Amniotic stem cell (primary cell): ENCODE measurements around the gene PAEP.
"Not testable (repeated sequence)": the region's sequence is repeated elsewhere in the genome, so short reads cannot be mapped to it uniquely, and the experiment has no call there.

Experiments
- DNase-seq: peaks from one replicate; lab custom pipeline; 2025; lab: John Stamatoyannopoulos, UW

Gene PAEP

DNA sequence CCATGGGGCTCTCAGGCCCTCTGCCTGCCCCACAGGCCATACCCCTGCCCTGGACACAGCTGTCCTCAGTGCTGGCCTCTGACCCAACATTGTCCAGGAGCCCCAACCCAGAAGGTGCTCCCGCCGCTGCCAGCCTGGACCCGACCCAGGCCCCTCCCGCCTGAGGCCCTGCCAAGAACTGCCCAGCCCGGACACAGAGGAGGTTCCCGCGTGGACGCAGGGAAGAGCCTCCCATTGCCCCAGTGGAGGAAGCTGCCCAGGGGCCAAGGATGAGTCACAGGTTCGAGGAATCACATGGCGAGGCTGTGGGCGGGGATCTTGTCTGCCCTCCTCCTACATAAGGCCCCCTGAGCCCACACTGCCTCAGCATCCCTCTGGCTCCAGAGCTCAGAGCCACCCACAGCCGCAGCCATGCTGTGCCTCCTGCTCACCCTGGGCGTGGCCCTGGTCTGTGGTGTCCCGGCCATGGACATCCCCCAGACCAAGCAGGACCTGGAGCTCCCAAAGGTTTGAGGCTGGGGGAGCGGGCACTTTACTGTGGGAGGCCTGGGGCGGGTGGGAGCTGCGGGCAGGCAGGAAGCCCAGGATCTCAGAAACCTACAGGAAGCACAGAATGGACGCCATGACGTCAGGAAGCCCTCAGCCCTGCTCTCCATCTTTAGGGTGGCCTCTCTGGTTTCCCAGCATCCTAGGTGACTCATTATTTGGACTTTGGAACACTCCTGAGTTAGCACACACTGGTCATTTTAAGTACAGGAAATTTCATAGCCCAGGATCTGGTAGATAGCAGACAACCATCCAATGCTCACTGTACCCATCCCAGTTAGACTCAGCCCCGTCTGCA lies at the start of gene PAEP:
Gene PAEP (plus strand): TSS at position 366 of the 844 bp plus-strand sequence.
- DNase-seq, result no peak

DNA sequence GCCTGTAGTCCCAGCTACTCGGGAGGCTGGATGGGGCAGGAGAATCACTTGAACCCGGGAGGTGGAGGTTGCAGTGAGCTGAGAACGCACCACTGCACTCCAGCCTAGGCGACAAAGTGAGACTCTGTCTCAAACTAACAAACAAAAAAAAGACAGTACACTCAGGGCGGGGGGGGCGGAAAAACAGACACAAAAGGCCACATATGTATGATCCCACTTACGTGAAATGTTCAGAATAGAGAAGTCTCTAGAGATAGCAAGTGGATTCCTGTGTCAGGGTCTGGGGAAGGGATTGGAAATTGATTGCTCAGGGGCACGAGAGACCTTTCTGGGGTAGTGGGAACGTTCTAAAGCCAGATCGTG lies 49.3 kb upstream of the PAEP start:
- no peak for DNase-seq

DNA sequence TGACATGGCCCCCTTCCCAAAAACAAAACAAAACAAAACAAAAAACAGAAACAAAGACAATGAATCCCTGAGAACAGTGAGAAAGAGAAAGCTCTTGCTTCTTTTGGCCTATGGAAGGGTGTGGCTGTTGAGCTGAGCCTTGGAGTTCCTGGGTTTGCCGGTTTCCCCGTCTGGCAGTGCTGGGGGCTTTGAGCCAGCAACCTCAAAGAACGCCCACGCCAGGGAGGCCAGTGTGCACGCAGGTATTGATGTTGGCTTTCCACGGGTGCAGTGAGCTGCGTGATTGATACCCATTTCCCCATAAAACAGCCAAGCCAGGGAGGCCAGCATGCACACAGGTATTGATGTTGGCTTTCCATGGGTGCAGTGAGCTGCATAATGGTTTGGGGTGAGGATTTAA lies 48.7 kb upstream of the PAEP start:
- DNase-seq, result no peak

DNA sequence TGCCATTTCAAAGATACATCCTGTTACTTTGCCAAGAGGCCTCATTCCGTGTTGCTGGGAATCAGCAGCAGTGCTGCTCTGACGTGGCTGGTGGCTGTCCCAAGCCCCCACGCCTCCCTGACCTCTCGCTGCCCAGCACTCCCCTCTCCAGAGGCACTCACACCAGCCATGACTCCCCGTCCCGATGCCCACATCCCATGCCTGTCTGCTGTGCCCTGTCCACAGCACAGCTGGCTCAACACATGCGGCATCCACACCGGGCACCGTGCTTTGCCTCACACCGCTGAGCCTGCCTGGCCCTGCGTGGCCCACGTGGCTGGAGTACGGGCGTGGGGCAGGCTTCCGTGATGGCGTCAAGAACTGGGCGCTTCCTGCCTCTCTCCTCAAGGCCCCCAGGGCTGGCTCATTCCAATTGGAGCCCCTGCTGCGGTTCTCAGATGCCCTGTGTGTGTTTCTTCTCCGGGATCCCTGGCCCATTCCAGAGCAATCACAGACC lies 48.2 kb upstream of the PAEP start:
- no peak for DNase-seq

DNA sequence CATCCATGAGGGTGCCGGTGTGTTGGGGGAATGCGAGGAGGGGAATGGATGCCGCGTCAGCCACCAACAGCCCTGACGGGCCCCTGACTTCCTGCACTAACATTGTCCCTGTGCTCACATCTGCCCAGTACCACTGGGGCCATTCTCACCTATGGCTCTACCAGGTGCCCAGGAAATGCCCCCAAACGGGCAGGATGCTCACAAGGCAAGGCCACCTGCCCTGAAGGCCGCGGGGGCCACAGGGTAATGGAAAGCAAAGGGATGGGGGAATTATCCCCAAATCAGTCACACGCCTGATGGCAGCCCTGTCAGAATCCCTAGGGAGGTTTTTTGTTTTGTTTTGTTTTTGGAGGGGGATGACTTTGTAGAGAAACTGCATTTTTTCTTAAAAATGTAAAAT lies 47.6 kb upstream of the PAEP start:
- not testable (repeated sequence) for DNase-seq

DNA sequence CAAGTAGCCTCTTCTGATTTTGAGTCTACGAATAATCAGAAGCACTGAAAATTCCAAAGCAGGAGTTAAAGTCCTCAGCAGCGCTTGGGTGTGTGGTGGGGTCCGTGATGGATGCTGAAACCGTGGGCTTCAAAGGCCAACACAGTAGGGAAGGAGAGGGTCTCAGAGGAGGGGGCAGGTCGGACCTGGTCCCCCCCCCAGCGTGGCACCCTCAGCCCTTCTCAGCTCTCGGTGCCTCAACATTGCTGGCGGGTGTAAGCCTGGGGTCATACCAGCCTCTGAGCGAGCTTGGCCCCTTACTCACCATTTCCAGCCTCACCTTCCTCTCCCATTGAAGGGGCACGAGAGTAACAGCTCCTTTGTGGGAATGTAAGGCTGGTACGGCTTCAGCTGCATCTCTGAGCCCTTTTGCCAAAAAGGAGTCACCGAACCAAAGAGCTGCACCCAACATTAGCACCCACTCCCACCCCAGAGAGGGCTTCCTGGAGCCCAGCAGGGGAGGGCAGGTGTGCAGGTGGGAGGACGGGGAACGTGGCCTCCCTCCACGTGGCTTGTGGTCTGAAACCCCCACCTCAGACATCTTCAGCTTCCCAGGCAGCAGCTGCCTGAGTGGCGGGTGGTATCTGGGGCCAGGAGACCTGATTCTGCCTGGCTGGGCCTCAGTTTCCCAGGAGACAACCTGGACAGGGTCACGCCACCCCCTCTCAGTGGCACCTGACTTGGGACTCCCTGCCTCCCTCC lies 47.0 kb upstream of the PAEP start:
- no peak for DNase-seq

DNA sequence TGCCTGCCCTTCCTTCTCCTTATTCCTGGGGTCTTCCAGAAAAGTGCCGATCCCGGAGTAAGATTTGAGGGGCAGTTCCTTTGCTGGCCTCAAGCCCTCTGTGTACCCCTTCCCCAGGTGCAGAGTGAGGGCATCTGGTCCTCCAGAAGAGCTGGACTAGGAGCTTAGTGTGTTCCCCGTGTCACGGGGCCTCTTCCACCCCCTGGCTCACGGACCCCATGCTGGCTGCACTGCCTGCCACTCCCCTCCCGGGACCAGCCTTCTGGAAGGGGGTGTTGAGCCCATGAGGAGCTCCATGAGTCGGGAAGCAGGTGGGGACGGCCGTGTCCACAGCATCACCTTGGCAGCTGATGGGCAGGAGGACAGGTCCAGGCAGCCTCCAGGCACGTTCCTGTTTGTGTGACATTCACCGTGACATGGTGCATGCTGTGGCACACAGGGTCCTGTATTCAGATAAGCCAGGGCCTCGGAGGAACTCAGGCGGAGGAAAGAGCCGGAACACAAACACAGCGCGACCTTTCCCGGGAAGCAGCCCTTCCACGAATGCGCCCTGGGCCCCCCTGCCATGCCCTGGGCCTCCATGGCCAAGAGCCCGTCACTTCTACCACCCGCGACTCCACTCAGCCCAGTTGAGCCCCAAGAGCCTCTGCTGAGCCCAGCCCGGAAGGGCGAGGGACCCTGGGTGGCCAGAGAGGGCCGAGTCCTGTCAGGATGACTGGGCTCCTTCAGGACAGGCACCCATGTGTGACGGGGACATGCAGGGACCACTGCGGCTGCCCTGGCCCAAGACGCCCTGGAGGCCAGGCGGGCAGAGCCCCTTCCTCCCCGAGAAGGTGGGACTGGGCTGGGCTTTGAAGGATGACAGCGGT lies 46.2 kb upstream of the PAEP start:
- DNase-seq, result no peak

DNA sequence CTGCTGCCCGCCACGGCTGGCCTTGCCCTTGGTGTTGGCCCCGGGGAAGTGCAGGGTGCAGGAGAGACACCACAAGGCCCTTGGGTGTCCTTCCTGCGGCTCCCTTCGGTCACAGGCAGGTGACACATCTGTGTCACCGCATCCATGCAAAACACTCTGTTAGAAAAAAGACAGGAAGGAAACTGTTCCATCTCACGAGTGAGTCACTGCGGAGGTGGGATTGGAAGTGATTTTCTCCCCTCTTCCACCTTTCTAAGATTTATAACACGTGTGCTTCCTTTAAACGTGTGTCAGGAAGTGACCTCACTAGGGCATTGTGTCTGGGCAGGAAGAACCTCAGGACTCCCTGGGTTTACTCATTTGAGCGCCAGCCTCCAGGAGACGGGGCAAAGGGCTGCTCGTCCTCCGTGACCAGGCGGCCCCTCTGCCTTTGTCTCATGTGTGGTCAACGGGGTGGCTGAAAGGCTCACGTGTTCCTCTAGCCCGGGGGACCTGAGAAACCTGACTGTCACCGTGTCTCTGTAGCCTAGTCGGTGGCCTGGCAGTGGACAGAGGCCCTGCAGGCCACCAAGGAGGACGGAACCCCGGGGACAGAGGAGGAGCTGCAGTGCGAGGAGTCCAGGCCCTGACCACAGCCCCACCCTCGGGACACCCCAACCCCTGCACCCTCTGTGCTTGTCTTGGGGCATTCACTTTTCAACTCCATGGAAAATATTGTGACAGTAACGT lies 45.3 kb upstream of the PAEP start:
- DNase-seq, result no peak

DNA sequence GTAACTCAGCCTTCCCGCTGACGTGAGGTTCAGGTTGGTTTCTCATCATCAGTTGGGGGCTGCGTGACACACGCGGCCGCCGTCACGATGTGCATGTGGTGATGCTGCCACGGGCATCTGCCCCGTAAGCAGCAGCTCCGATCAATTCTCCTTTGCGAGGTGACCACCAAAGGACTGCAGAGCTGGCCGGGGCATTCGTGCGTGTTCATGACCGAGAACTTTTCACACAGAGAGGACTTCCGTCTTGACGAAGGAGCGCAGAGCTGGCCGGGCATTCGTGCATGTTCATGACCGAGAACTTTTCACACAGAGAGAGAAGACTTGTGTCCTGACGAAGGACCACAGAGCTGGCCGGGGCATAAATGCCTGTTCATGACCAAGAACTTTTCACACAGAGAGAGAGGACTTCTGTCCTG lies 44.1 kb upstream of the PAEP start:
- no peak for DNase-seq

DNA sequence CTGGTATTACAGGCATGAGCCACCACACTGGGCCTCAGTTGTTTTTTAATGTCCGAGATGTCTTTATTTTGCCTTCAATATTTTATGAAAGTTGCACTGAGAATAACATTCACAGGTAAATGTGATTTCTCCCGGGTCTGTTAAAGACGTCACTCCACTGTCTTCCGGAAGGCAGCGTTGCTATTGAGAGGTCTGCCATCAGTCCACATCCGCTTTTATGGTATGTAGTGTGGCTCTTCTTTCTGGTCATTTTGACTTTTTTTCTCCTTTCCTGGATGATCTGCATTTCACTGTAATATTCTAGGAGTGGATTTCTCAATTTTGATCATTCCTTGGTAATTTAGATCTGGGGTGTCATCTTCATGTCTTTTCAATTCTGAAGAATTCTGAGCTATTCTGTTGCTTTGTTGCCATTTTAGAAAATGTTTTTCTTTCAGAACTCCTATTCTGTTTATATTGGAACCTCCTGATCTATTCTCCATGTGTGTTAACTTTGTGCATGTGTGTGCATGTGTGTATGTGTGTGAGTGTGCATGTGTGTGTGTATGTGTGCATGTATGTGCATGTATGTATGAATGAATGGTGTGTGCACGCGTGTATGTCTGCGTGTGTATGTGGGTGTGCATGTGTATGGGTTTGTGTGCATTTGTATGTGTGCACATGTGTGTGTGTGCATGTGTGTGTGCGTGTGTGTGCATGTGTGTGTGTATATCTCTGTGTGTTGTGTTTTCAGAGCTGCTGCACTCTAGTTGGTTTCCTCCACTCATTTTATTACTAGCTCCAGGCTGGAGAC lies 42.2 kb upstream of the PAEP start:
- DNase-seq, result no peak

DNA sequence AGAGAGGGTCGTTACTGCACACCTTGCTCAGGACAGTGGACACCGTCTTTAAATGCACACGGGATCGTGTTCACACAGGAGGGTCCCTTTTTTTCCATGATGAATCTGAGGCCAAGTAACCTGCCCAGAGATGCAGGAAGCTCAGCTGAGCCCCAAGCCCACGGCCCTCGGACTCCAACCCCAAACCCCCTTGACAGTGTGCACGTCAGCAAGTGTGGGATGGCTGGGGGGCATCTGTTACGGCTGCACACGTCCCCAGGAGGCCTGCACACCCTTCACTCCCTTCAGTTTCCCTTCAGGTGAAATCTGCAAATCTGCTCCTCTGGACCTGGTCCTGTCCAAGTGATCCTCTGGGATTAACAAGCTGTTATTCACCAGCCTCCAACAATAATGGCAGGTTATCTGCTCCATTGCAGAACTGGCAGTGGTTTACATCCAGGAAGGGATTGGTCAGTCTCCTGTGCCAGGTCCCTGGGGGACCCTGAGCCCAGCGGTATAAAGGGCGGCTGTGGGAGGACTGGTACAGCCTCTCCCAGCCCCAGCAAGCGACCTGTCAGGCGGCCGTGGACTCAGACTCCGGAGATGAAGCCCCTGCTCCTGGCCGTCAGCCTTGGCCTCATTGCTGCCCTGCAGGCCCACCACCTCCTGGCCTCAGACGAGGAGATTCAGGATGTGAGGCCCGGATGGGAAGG lies 40.5 kb upstream of the PAEP start, which contains the start of gene LCN1:
Gene LCN1 (plus strand): TSS at position 525 of the 692 bp plus-strand sequence. CDS start 58 bp downstream, at position 583.
- no peak for DNase-seq

DNA sequence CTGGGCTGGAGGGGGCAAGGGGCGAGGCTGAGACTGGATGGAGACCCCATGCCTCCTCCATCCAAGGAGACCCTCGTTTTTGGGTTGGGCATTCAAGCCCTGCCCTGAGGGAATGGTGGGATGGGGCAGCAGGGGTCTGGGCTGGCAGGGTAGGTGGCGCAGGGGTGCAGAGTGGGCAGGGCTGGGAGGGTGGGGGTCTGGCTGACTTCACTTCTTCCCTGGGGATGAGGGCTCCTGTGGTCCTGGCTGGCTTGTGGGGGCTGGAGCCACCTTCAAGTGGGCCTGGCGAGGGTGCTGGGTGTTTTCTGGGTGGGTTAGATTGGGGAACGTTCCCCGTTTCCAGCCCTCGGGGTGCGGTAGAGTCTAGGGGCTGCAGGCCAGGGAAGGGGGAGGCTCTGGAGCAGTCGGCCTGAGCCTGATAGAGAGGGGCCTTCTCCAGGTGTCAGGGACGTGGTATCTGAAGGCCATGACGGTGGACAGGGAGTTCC lies 39.9 kb upstream of the PAEP start:
- DNase-seq, result no peak

DNA sequence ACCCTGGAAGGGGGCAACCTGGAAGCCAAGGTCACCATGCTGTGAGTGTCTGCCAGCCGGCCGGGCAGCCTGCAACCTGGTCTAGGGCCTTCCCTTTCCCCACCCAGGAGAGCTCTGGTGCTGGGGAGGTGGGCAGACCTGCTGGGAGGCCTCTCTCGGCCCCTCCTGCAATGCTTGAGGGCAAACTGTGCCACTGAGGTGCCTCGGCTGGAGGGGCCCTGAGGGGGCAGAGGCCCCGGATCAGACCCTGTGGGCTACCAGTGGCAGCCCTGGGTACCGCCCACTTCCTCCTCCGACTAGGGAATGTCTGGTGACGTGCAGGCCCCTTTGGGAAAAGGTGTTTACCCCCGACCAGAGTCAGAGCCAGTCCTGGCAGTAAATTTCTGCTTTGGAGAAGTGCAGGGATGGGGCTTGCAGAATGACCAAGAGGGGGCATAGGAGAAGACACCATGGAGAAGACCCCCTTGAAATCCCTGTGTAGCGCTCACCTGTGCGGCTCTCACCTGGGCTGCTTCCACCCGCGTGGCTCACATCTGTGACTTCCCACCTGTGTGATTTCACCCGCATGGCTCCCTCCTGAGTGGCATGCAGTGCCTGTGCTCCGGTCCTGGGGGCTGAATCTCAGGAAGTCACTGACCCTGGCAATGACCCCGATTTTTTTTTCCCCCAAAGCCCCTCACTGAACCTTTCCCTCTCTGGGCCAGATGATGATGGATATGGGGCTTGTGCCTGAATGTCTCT lies 39.2 kb upstream of the PAEP start:
- no peak for DNase-seq

DNA sequence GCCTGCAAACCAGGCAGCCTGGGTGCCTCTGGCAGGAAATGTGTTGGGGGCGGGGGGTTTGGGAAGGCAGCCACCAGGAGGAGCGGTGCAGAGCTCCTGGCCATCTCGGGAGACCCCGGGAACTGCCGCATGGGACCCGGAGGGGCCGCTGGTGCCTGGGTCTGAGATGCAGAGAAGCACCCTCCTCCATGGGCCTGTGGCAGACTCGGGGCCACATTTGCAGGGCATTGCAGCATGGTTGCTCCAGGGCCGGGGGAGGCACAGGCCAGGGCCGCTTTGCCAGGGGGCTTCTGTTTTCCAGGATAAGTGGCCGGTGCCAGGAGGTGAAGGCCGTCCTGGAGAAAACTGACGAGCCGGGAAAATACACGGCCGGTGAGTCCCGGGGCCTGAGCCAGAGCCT lies 38.6 kb upstream of the PAEP start:
- no peak for DNase-seq

DNA sequence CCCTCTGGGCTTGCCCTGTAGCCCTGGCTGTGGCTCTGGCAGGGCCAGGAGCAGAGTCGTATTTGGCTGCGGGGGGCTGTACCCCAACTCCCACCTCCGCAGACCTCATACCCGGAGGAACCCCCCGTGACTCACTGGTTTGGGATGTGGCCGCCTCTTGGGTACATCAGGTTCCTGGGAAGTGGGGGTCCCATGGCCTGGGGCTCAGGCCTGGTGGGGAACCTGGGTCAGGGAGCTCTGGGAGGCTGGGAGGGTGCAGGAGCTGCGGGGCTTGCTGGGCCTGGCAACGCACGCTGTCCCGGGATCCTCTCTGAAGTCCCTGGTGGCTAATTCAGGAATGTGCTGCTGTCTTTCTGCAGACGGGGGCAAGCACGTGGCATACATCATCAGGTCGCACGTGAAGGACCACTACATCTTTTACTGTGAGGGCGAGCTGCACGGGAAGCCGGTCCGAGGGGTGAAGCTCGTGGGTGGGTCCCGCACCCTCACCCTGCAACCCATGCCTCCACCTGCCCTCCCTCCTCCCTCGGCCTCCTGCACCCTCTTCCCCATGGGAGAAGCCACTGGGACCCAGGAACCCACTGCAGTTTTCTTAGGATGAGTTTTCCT lies 37.9 kb upstream of the PAEP start:
- no peak for DNase-seq

DNA sequence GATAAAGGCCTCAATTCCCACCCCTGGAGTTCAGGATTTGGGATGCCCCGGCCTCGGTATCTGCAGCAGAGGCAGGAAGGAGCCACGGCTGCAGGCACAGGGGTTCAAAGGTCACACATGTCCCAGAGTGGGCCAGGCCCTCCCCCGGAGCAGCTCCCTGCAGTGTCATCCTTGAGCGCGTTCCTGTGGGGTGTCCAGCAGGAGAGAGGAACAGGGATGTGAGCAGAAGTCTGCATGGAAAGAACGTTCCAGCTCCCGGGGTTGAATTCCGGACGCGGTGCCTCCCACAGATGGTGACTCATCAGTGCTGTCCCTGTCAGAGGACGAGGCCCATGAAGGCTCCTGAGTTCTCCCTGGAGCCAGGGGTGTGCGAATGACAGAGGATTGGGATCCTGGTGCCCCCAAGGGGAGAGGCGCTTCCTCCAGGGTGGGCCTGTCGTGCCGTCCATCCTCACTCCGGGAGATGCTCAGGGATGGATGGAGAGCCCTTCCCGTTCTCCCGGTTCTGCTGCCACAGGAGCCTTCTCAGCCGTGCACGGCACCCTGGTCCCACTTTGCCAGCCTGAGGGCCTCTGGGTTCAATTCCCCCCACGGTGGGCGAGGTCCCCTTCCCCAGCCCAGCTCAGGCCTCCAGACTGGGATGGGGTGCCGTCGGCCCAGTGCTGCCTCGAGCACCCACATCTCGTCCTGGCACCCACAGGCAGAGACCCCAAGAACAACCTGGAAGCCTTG lies 37.3 kb upstream of the PAEP start:
- DNase-seq, result no peak

DNA sequence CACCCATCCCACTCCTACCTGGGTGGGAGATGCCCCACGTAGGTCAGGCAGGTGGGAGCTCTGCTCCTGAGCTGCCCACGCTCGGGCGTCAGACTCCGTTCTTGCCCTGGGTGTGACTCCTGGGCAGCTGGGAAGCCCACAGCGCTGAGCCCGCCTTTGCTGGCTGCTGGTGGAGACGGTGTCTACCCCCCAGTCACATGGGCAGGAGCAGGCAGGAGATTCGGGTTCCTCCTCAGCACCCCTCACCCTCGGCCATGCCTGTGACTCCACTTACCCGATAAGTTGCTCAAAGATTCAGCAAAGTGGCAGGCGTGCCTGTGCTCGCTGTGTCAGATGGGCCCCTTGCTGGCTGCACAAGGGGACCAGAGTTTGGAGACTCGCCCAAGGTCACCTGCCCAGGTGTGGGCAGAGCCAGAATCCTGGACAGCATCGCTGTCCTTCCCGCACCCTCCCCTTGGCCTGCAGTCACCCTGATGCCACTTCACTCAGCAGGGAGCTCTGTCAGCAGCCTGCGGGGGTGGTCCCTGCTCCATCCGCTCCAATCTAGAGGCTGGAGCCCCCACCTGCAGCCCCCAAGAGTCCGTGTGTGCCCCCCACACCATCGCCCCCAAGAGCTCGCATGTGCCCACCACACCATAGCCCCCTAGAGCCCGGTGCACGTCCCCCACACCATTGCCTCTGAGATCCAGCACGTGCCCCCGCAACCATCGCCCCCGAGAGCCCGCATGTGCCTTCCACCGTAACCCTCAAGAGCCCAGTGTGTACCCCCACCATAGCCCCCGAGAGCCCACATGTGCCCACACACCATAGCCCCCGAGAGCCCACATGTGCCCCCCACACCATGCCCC lies 36.1 kb upstream of the PAEP start:
- no peak for DNase-seq
